ENCODE results near the gene HTR3B. TPM values are rescaled to one million over a fixed set of nuclear protein-coding genes. Genes with fewer than 3 reads are reported as not detected.

Gene HTR3B
- polyA plus RNA-seq, 3 donors, result 0.04 to 0.14 TPM; not detected in 1

- TF ChIP-seq CTCF (IDR thresholded peaks at IDR 0.05), result no peak
- H3K36me3 ChIP-seq (replicated peaks in 1 of 2; ENCODE audit: control insufficient read depth in 1 of 2, insufficient read depth in 2 of 2, low read length in 2 of 2), result no peaks in the 10 kb centered on the region
- Mint-ChIP-seq H3K4me3 (no peak overlapping the region), H3K27me3 (ENCODE audit: low read depth in 3 of 3) (peaks cover 7 to 22% (median 15%) of the 10 kb centered on the region in 3 donors), H3K36me3 (no peaks in the 10 kb centered on the region), H3K9me3 (peaks cover 0 to 2% (median 0%) of the 10 kb centered on the region in 7 donors), H3K4me1 (no peaks in the 10 kb centered on the region), H3K27ac (no peak overlapping the region)
- no CpG with 5 or more reads among the region's 2 CpGs for WGBS (ENCODE audit: insufficient coverage)
- H3K9ac ChIP-seq (ENCODE audit: insufficient read depth, low read length, poor library complexity, severe bottlenecking), result no peak overlapping the region
- H3K4me1 ChIP-seq (ENCODE audit: control insufficient read depth in 1 of 2, insufficient read depth in 2 of 2, low read length in 2 of 2), result no peaks in the 10 kb centered on the region
- intact Hi-C loops (cut with micrococcal nuclease), result no loop called here
- H3K4me2 ChIP-seq (replicated peaks; ENCODE audit: extremely low read depth, low read length, poor library complexity, severe bottlenecking), result no peak overlapping the region
- no peak overlapping the region for H3K27ac ChIP-seq (ENCODE audit: low read depth in 1 of 2, low read length in 2 of 2)
- H3K79me2 ChIP-seq (ENCODE audit: insufficient read depth, low read length), result no peaks in the 10 kb centered on the region
- no peak for DNase-seq
- no peaks in the 10 kb centered on the region for H3K9me3 ChIP-seq (replicated peaks in 1 of 2; ENCODE audit: control insufficient read depth in 1 of 2, insufficient read depth in 1 of 2, low read length in 2 of 2)
- H3K27me3 ChIP-seq (ENCODE audit: control insufficient read depth in 2 of 2, insufficient read depth in 2 of 2, low read length in 2 of 2), result peaks cover 0 to 5% of the 10 kb centered on the region in 2 donors
- H2AFZ ChIP-seq (ENCODE audit: insufficient read depth, low read depth, low read length, poor library complexity, severe bottlenecking), result no peak overlapping the region
- H3K4me3 ChIP-seq (replicated peaks in 1 of 3; ENCODE audit: low read depth in 2 of 3, low read length in 3 of 3), result no peak overlapping the region
- no peaks in the 10 kb centered on the region for H4K20me1 ChIP-seq (ENCODE audit: insufficient read depth, low read length)
Observed at GRCh38 chr11:113989916-113990315, 85.3 kb downstream of the HTR3B start.

- no peaks in the 10 kb centered on the region for H3K9me3 ChIP-seq (replicated peaks in 1 of 2; ENCODE audit: control insufficient read depth in 1 of 2, insufficient read depth in 1 of 2, low read length in 2 of 2)
- no peak overlapping the region for H3K4me2 ChIP-seq (replicated peaks; ENCODE audit: extremely low read depth, low read length, poor library complexity, severe bottlenecking)
- H3K4me1 Mint-ChIP-seq, result no peaks in the 10 kb centered on the region
- no peaks in the 10 kb centered on the region for H3K79me2 ChIP-seq (ENCODE audit: insufficient read depth, low read length)
- H3K36me3 ChIP-seq (replicated peaks in 1 of 2; ENCODE audit: control insufficient read depth in 1 of 2, insufficient read depth in 2 of 2, low read length in 2 of 2), result no peaks in the 10 kb centered on the region
- no peak for TF ChIP-seq CTCF (IDR thresholded peaks at IDR 0.05)
- no peak overlapping the region for H2AFZ ChIP-seq (ENCODE audit: insufficient read depth, low read depth, low read length, poor library complexity, severe bottlenecking)
- H3K4me1 ChIP-seq (ENCODE audit: control insufficient read depth in 1 of 2, insufficient read depth in 2 of 2, low read length in 2 of 2), result no peaks in the 10 kb centered on the region
- H4K20me1 ChIP-seq (ENCODE audit: insufficient read depth, low read length), result no peaks in the 10 kb centered on the region
- H3K27ac Mint-ChIP-seq, result no peak overlapping the region
- peaks cover 0 to 5% of the 10 kb centered on the region in 2 donors for H3K27me3 ChIP-seq (ENCODE audit: control insufficient read depth in 2 of 2, insufficient read depth in 2 of 2, low read length in 2 of 2)
- intact Hi-C loops (cut with micrococcal nuclease), result no loop called here
- H3K27ac ChIP-seq (ENCODE audit: low read depth in 1 of 2, low read length in 2 of 2), result no peak overlapping the region
- no peak overlapping the region for H3K4me3 ChIP-seq (replicated peaks in 1 of 3; ENCODE audit: low read depth in 2 of 3, low read length in 3 of 3)
- H3K36me3 Mint-ChIP-seq, result no peaks in the 10 kb centered on the region
- no peak for DNase-seq
- H3K9ac ChIP-seq (ENCODE audit: insufficient read depth, low read length, poor library complexity, severe bottlenecking), result no peak overlapping the region
- H3K9me3 Mint-ChIP-seq, result peaks cover 0 to 2% (median 0%) of the 10 kb centered on the region in 7 donors
- 8% methylated on average over 2 of the region's 4 CpGs for WGBS (ENCODE audit: insufficient coverage)
- H3K4me3 Mint-ChIP-seq, result no peak overlapping the region
- peaks cover 9 to 22% (median 16%) of the 10 kb centered on the region in 3 donors for H3K27me3 Mint-ChIP-seq (ENCODE audit: low read depth in 3 of 3)
Observed at GRCh38 chr11:113991170-113991569, 86.6 kb downstream of the HTR3B start.

All from CD14-positive monocyte (primary cell).